ENCODE results near the gene RFTN1.
"Not testable (repeated sequence)": the region's sequence is repeated elsewhere in the genome, so short reads cannot be mapped to it uniquely, and the experiment has no call there.

RFTN1 gene

GRCh38 chr3:16322189-16322588, 191.3 kb downstream of the RFTN1 start:
- DNase-seq: no peak

DNA sequence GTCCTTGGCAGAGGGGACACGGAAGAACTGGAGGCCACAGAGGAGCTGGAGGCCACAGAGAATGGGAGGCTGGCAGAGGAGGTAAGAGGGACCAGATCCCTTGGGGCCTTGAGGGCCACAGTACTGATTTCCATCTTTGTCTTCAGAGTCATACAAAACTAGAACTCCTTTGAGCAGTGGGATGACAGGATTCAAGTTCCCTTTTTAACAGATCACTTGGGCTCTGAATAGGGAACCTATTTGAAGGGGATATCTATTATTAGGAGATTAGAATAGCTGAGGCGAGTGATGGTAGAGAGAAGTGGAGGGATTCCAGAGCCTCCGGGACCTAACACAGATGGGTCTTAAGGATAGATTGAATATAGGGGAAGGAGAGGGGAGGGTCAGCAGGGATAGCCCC, 192.8 kb downstream of the RFTN1 start:
- no peak for DNase-seq

DNA sequence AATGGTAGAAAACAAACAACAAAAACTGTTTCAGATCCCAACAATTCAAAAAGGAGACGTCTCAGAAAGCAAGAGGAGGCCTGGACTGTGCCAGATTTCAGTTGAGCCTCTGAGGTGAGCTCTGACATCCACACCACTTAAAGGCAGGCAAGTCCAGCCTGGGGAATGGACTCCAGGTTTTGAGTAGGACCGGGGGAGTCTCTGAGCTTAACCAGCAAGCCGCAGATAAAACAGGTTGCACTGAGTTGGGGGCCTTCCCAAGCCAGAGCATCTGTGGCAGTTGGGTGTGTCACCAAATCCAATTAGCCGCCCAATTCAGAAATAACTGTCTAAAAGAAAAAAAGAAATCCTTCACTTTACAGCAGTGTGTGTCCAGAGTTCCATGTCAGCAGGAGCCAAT, 193.8 kb downstream of the RFTN1 start:
- DNase-seq: no peak

- no peak for DNase-seq
Observed at GRCh38 chr3:16319307-16319706, 194.2 kb downstream of the RFTN1 start.

- DNase-seq: peak; percentile 35
Observed at GRCh38 chr3:16318176-16318575, 195.3 kb downstream of the RFTN1 start.

DNA sequence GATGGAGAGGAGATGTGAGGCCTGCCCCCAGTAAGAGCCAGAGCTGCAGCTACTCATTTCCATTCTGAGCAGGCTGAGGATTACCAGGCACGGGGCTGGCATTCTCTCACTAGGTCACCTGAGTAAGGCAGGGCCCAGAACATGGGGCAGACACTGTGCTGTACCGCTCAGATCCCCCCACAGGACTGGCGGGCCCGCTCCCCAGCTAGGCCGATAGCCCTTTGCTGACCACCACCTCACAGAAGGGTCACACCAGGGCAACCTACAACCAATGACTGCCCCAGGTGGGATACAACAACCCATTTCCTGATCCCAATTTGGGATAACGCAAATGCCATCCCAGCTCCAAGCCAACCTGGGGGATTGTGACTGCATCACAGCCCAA, 195.9 kb downstream of the RFTN1 start:
- DNase-seq: no peak

DNA sequence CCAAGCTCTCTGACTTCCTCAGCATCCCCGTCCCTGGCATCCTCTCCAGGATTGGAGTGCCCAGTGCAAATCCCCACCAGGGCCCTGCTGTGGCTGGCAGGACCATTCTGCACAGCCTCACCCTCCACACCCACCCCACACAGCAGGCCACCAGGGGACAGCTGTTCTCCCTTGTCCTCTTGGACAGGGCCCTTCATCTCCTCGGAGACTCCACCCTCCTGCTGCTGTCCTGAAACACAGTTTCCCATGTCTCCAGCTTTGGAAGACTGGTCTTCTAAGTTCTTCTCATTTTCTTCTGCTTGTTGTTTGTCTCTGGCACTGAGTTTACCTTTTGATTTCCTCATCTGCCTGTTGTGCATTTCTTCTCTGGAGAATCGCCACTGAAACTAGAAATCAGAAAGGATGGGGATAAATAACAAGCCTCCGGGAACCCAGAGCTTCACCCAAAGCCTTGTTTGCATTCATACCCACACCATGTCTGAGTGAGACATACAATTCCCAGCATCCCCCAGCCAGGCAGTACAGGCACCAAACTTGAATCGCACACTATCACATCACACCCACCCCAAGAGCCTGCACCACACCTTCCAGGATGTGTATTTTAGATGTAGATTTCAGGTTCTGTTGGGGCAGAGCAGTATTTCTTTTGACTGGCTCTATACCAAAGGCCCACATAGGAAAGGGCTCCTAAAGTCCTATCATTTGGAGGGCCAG, 196.5 kb downstream of the RFTN1 start:
- DNase-seq: no peak

DNA sequence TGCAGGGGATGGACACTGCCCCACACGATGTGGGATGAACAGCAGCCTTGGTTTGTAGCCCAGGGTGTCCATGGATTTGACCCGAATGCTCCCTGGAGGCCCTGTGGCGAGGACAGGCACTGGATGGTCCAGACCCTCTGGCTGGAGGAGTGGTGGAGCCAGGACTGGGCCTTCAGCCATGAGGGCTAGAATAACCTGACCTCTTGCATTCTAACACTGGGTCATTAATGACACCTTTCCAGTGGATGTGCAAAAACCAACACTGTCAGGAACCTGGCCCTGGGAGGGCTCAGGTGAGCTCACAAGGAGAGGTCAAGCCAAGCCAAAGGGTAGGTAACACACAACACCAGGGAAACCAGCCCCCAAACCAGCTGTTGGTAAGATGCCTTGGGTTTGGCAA, 197.1 kb downstream of the RFTN1 start:
- DNase-seq: no peak

GRCh38 chr3:16315623-16316022, 197.9 kb downstream of the RFTN1 start:
- DNase-seq: no peak

- no peak for DNase-seq
Observed at GRCh38 chr3:16313886-16314645, 199.4 kb downstream of the RFTN1 start.

DNA sequence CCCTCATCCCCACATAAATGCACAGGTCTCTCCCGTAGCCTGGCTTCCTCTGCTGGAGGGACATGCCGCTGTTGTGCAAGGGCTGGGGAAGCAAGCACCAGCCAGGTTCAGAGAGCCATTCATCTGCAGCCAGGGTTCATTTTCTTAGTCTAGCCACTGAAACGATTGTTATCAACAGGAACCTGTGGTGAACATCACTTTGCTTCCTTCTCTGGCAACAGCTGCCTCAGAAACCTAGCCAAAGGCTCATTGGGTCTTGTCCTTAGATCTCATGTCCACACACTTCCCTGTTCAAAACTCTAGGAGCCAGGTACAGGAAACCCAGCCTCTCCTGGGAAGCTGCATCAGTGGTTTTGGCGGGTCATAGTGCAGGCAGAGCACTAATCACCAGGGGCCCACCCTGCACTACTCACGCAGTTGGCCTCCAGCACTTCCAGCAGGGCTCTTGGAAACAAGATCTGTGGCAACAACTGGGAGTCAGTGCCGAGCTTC, 201.5 kb downstream of the RFTN1 start:
- no peak for DNase-seq

- DNase-seq: not testable (repeated sequence)
Observed at GRCh38 chr3:16310486-16310885, 203.0 kb downstream of the RFTN1 start.

- DNase-seq: no peak
Observed at GRCh38 chr3:16309558-16309957, 203.9 kb downstream of the RFTN1 start.

- DNase-seq: no peak
Observed at GRCh38 chr3:16308727-16309126, 204.8 kb downstream of the RFTN1 start.

- DNase-seq: no peak
Observed at GRCh38 chr3:16307832-16308531, 205.5 kb downstream of the RFTN1 start.

GRCh38 chr3:16305111-16305541, 208.4 kb downstream of the RFTN1 start:
- DNase-seq: no peak

DNA sequence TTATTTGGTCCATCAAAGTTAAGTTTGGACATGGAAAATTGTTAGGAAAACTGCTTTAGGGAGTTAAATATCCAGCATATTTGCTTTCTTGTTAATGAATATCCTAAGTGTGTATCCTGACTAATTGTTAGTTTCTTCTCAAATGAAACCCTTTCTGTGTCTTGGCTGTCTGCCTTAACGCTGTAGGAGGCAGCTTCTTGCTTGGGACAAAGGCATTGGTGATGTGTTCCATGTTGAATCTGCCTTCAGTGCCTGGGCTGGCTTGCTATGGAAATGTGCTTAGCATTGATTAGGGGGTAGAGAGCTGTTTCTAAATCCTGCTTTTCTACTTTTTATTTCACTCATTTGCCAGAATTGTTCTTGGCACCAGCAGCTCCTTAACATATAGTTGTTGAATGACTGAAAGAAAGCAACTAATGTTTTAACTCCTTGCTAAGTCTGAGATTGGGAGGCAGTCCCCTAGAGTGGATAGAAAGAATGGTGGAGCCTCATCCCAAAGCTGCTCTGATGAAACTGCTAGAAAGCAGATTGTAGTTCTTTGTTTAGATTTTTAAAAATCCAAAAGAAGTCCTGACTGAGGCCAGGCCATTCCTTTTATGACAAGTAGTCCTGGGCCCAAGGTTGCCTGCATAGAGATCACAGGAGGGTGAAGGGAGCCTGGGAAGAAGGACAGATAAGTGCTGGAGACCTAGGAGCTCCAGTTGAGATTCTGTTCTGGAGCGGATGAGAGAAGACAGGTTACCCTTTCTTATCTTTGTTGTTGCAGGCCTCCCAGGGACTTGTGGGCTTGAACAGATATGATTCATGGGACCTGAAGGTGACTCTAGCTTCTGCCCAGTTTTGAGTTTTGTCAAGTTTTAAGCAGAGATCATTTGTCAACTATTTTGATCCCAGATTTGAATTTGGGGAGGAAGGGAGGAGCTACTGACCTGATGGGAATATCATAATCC, 209.2 kb downstream of the RFTN1 start:
- no peak for DNase-seq

- DNase-seq: no peak
Observed at GRCh38 chr3:16303037-16303575, 210.4 kb downstream of the RFTN1 start.

DNA sequence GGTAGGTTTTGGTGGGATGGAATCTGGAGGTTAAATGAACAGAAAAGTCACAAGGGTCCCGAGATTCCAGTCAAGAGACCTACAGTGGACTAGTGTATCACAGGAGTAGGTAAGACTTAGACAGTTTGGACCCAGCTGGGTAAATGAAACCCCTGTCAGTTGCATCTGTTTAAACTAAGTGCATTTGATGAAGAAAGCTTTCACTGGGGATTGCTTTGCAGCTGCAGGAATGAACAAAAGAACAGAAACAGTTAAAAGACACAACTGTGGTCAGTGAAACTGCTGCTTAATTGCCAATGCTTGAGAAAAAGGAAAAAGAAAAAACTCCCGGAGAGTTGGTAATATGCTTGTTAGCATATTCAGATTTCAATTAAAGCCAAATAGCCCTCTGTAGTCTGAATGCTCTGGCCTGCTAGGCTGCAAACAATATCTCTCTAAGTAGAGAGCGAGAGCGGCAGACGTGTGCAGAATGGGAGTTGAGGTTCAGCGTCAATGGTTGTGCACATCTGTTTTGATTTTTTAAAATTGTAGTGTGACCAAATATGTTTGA, 211.3 kb downstream of the RFTN1 start:
- no peak for DNase-seq

DNA sequence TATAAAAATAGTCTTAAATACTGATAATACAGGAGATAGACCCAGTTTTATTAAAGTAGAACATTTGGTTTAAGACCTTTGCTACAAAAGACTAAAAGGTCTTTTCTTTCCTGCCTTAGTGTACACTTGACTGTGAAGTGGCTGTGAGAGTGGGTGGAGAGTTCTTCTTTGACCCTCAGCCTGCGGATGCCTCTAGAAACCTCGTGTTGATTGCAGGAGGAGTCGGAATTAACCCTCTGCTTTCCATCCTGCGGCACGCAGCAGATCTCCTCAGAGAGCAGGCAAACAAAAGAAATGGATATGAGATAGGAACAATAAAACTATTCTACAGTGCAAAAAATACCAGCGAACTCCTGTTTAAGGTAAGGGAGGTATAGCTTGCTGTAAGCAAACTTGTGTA, 212.0 kb downstream of the RFTN1 start:
- DNase-seq: no peak

DNA sequence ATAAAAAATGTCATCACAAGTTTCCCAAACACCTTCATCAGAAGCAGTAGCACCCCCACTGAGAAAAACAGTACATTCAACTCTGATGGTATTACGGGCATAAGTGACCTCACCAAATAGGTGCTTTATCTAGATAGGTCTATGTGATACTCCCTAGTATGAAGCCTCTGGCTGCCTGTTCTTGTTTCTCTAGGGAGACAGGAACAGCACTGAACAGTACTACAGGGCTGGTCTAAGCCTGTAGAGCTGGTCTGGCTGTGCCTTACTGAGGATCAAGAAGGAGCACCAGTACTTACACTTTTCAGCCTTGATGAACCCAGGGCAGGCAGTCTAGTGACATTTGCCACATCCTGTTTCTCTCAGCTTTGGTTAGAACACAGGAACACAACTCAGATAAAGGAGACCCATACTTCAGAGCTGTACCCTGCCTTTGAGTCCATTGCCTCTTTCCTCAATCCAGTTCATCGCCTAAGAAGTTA, 212.6 kb downstream of the RFTN1 start:
- no peak for DNase-seq

Measured in fibroblast of skin of scalp (primary cell).